Right forelimb (tissue), 1 donor: ENCODE results near the gene PPP1R1A.
A peak's percentile ranks its signal among the peaks of the same experiment; 100 is the strongest.

ENCODE experiments used
- DNase-seq: peaks from one replicate; pipeline ENCODE4 v3.0.0-alpha.2; 2018

The PPP1R1A gene

DNA sequence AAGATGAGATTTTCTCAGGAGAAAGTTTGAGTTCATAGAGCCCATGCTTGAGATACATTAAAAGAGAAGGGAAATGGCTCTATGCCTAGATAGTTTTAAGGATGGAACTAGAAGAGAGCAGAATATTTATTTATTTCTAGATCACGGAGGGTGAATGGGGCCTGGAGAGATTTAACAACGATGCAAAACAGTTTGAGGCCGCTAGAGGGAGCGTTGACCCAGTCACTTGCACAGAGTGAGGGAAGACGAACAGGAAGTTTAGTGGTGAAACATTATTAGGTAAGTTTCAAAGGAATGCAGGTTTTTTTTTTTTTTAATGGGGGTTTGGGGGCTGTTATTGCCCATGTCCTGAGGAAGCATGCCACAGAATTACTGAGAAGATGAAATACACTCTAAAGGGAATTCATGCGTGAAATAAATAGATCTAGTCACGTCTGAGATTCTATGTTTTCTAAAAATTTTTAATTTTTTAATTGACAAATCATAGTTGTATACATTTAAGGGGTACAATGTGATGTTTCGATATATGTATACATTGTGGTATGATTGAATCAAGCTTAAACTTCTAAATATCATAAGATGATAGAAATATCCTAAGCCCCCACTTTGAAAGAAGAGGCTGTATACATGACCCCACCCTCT, 14.8 kb upstream of the PPP1R1A start:
- DNase-seq, result peak; percentile 70

DNA sequence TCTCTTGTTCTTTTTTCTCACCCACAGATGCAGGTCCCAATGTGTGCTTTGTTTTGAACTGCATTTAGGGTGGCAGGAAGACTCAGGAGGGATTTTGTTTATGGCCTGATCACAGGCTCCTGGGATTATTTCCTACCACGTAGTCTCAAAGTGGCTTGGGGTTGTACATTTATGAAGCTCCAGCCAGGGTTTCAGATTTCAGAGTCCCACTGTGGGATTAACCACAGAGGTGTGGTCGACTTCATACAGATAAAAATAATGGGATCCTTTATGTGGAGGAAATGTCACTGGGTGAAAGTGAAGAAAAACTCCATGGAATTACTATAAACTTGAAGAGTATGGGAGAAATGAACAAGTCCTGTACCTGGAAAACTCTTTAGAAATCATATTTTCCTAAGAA, 14.2 kb upstream of the PPP1R1A start:
- DNase-seq, result no peak

DNA sequence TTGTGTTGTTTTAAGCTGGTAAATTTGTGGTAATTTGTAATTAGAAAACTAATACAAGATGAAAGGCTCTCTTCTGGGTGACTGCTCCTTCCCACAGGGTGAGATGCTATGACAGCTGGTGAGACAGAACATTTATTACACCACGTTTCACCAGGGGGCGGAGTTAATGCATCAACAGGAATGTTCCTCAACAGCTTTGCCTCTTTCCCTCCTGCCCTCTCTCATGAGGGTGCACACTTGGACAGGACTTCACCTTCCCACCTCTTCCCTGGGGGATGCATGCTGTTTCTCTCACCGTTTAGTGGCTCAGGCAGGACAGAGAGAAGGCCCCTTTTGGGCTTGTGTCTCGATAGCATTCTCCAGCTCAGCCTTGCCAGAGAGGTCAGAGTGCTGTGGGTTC, 13.4 kb upstream of the PPP1R1A start:
- no peak for DNase-seq

DNA sequence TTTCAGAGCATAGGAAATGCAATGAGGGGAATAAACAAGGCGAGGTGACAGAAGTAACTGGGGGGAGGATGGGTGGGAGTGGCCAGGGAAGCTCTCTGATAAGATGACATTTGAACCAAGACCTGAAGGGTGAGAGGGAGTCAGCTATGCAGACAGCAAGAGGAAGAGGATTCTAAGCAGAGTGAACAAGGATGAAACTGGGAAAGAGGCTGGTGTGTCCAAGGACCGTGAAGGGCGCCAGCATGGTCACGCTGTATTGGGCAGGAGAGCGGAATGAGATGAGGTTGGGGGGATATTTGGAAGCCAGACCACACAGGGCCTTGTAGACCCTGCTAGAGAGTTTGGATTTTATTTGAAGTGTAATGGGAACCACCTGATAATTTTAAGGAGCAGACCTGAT, 10.5 kb upstream of the PPP1R1A start:
- no peak for DNase-seq

DNA sequence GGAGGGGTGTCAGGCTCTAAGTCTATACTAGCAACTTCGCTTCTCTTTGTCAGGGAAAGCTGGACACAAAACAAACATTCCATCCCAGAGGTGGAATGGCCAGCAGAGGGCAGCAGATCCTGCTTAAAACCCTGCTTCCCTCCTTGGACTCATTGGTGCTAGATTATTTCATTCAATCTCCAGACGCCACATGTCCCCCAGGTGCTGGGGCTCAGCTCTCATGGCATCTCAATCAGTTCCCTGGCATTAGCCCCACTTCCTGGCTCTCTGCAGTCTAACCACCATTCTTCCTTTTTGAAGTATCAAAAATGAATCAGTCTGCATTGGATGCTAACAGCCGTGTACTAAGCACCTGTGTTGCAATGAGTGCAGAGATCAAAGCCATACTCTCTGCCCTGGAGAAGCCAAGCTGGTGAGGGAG, 8.1 kb upstream of the PPP1R1A start:
- DNase-seq, result peak; percentile 80

DNA sequence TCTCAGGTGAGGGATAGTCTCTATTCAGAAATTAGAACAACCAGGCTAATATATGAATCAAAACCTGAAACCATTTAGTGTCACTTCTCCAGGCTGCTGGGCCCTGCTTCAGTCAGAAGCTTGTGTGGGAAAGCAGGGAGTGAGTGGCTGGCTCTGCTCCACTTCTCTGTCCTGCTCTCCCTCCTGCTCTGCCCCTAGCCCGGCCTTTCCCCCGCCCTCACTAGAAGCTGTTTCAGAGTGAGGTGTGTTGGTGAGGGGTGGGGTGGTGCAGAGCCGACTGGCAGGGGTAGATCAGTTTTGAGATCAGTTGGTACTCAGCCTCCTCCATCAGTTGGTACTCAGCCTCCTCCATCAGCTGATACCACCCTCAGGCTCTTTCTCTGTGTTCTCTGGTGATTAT, 7.0 kb upstream of the PPP1R1A start:
- no peak for DNase-seq

DNA sequence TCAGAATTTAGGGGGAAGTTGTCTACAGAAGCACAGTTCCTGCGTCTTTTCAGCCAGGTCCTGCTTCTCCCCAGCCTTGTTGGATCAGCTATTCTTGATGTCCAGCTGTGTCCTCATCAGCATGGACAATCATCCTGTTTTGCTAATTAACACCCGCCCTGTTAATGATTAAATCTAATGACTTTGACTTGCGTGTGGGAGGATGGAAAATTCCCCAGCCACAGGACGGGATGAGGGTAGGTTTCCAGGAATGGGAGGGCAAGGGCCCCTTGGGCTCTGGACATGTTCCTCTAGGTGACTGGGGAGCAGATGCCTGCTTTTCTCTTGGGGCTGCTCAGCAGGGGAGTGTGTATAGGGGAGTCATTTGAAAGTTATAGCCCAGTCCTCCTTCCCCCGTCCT, 5.3 kb upstream of the PPP1R1A start:
- no peak for DNase-seq

DNA sequence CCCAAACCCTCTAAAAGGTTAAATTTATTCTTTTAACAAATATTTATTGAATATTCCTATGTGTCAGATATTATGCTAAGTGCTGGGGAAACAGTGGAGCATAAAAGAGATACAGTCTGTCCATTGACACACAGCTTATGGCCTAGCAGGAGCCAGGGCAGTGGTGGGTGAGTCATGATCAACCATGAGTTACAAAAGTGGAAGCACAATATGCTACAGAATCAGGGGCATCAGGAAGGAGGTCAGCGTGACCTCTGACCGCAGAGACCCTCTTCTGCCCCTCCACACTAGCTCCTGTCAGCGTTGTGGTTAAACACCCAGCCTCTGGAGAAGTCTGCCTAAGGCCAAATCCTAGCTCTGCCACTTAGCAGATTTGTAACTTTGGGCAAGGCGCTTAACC, 4.7 kb upstream of the PPP1R1A start:
- DNase-seq, result no peak

DNA sequence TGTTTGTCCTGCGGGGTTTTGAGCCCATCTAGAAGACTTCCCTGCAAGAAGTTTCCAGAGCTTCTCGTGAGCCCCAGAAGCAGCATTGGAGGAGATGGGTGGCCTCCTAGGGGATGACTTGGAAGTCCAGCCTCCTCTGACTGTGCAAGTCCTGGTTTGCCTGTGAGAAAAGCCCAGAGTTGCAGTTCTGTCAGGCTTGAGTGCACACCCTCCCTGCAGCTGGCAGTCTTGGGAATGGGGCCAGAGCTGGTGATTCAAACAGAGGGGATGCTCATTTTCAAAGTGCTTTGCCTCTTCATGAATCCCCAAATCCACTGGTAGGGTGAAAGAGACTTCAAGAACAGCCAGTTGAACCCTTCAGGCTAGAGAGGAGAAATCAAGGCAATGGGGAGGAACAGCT, 3.9 kb upstream of the PPP1R1A start:
- DNase-seq, result no peak

DNA sequence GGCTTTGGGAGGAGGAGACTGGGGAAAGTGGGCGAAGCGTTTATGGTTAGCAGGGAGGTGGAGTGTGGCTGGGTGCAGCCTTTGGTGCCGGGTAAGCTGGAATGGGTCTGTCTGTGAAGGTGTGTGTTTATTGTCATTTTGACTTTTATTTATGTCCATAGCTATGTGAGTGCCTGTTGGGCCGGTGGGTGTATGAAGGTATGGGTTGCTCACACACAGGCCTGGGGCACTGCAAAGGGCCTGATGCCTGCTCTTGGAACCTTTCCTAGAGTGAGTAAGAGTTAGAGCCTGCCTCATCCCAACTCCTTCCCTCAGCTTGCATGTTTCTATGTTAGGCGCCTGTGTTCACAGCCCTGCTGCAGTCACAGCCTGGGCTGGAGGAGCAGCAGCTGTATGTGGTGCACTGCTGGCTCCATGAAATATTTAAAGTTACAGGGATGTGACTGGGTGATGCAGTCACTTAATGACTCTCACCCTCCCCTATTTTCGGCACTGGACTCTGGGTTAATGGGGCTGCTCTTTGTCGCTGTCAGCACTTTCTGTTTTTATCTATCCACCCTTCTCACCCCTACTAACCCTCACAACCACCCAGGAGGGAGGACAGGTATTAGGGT, 2.6 kb upstream of the PPP1R1A start:
- DNase-seq, result no peak

DNA sequence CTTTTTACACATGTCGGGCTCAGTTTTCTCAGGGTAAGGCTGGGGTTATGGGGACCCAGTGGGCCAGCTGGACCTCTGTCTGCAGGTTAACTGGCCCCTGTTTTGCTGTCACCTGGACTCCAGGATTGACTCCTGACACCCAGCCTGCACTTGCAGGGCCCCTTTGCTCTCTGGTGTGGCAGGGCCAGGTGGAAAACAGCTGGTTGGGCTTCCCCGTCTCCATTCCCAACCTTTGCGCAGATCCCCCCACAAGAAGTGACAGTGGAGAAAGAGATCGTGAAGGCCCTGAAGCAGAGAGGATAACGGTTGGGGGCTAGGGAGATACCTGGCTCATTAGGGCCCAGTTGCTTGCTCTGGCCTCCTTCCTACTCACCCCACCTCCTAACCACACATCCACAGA, 1.5 kb upstream of the PPP1R1A start:
- no peak for DNase-seq

DNA sequence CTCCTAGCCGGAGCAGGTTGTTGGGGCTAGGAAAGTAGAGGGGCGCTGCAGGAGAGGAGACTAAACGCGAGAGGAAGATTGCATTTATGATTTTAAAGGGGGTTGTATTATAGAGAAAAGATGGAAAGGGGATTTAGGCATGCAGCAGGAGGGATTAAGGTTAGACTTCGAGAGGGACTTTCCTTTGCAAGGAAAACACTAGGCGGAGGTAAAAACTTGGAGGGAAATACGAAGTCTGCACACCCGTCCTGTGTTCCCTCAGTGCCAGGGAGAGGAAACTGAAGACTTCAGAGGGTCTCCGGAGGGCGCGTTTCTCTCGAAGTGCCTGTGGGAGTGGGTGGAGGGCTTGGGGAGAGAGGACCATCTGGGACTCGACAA, 420 bp upstream of the PPP1R1A start:
- no peak for DNase-seq

DNA sequence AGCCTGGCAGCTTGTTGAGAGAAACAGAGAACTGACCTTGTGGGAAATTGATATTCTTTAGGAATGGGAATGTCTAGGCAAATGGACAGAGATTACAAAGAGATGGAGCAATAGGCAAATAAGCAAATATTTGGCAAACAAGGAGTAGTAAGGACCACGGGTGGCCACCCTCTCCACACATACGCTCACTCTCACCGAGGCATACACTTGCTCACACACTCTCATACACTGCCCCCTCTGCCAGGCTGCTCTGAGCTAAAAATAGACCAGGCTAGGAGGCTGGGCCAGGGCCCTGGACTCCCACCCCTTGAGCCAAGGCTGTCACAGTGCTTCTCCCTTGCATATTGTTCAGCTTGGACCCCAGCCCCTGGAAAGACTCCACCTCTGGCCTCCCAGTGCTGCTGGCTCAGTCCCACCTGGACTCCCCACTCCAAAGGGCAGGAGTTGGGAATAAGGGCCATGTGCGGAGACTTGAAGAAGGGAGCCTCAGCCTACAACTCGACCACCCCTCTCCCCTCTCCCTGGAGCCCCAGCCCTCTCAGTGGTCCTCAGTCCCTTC, 1.1 kb downstream of the PPP1R1A start:
- no peak for DNase-seq

DNA sequence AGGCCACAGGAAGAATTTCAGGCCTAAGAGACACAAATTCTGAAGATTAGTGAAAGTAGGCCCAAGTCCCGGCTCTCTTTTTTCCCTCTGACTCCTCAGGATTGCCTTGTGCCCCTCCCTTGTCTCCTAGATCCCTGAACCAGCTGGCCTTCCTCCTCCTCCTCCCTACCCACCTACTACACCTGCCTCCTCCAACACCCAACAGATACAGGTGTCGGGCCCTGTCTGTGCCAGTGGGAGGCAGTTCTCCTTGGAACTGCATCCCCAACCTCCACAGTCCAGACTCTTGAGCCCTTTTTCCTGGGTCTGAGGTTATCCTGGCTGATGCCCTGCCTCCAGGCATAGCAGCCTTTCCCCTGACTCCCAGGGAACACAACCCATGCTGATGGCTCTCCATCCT, 1.8 kb downstream of the PPP1R1A start:
- DNase-seq, result no peak

DNA sequence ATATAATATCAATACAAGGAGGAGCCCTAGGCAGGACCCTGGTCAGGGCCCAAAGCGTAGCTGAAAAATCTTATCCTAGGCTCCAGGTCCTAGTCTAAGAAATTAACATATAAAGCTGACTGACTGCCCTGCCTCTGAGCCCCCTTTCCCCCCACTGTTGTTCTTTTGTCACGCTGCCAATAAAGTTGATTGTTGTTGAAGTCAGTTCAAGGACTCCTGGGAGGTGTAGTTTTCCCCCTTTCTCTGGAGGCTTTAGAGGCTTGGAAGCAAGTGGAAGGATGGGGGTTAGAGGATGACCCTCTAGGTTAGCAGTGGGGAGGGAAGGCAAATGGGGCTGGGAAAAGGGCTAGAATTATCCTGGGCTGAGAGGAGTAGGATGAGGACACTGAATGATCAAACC, 3.2 kb downstream of the PPP1R1A start:
- no peak for DNase-seq

DNA sequence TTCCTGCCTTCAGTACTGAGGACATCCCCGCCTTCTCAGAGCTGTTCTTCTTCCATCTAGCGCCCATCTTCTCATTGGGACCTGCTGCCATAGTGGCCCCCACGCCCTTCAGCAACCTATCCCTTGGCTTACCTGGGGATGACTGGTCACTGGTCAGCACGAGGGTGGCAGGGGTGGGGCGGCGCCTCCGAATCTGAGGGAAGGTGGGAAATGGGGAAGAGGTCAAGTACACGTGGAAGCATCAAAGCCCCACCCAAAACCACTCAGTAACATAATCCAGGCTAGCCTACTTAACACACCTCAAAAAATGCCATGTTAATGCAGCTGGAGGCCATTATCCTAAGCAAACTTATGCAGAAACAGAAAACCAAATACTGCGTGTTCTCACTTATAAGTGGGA, 4.3 kb downstream of the PPP1R1A start:
- no peak for DNase-seq

DNA sequence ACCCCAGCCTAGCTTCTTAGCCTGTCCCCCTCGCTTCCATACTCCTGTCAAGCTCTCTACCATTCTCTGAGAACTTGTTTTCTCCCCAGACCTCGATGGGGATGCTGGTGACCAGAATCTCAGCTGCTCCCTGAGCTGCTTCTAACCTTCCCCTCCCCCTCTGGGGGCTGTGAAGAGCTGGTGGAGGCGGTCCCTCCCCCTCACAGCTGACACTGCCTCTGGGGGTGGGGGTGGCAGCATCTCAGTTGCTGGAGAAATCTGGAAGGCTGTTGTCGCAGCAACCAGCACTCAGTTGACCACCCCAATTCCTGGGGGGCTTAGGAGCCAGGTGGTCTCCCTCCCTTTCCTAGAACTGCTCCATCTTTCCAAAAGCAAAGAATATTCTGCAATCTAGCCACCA, 4.7 kb downstream of the PPP1R1A start:
- DNase-seq, result no peak

DNA sequence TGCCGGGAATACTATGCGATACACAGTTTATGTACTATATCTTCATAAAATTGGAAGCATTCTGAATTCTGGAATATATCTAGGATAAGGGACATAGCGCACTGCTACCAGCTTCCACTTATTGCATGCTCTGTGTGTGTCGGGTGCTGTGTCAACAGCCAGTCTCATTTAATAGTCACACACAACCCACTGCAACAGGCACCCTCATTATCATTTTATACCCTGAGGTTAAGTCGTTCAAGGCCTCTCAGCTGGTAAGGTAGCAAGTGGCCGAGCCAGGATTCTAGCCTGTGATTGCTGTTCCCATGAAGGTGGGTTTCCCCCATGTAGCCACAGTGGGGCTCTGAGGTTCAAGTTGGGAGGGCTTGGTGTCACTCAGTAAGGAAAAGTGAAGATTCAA, 7.0 kb downstream of the PPP1R1A start:
- DNase-seq, result no peak

DNA sequence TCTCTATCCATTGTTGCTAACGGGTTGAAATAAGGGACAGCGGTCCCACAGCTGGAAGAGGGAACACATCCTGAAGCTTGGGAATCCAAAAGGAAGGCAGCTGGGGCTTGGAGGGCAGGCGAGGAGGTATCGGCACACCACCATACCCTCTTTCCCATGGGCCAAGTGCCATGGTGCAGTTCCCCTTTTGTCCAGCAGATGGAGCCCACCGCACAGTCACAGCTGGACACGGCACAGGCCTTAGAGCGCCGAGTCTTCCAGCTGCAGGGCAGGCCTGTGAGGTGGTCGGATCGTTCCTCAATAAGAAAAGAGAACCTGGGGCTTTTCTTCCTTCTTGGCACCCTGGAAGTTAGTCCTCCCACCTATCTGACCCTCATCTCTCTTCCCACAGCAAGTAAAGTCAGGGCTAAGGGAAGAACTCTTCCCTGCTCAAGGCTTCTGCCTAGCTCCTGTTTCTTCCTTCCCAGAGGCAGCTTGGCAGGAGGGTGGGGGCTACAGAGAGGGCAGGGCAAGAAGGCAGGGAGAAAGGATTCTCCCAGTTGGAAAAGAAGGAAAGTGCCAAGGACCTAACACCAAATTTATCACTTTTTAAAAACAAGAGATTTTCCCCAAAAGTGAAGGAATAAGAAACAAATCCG, 8.6 kb downstream of the PPP1R1A start:
- DNase-seq, result peak; percentile 94

DNA sequence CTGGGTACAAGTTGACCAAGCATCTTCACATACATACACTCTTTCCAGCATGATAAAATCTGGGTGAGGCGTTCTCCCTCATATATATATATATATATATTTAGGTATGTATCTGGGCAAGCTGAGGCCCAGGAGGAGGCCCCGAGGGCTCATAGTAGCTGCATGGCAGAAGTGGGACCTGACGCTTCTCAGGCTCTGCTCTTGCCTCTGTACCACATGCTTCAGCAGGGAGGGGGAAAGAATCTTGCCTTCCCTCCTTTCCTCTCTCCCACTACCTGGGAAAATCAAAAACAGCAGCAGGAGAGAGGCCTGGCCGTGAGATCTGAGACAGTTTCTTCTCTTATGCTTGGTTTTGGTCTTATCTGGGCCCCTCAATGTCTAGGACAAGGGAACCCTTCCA, 9.2 kb downstream of the PPP1R1A start:
- DNase-seq, result no peak

DNA sequence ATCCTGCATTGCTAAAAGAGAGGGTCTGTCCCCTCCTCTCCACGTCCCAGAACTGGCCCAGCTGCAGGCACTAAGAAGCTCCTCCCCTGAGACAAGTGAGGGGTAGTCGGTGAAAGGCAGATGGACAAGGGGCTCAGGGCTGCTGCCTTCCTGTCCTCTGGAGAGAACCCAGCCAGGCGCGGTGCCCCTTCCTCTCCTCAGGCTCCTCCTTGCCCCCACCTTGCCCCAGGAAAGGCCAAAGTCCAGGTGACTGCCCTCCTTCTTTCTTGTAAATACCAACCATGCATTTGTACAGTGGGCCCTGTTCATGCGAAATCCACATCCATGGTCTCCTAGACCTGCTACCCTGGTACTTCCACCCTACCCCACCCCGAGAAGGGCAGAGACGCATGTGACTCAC, 9.7 kb downstream of the PPP1R1A start:
- no peak for DNase-seq

DNA sequence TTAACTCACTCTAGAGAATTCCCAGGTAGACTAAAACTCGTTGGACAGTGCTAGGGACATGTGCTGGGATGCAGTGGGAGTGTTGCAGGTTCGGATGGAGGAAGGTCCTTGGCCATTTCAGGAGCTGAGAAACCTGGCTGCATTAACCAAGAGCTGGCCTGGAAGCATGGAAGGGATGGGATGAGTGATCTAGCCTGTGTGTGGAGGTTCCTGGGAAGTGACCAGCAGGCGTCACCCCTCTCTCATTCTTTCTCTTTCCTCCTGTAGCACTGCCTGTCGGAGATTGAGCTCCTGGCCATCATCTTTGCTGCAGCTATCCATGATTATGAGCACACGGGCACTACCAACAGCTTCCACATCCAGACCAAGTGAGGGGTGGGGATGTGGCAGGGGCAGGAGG, 15.6 kb downstream of the PPP1R1A start:
- DNase-seq, result no peak

DNA sequence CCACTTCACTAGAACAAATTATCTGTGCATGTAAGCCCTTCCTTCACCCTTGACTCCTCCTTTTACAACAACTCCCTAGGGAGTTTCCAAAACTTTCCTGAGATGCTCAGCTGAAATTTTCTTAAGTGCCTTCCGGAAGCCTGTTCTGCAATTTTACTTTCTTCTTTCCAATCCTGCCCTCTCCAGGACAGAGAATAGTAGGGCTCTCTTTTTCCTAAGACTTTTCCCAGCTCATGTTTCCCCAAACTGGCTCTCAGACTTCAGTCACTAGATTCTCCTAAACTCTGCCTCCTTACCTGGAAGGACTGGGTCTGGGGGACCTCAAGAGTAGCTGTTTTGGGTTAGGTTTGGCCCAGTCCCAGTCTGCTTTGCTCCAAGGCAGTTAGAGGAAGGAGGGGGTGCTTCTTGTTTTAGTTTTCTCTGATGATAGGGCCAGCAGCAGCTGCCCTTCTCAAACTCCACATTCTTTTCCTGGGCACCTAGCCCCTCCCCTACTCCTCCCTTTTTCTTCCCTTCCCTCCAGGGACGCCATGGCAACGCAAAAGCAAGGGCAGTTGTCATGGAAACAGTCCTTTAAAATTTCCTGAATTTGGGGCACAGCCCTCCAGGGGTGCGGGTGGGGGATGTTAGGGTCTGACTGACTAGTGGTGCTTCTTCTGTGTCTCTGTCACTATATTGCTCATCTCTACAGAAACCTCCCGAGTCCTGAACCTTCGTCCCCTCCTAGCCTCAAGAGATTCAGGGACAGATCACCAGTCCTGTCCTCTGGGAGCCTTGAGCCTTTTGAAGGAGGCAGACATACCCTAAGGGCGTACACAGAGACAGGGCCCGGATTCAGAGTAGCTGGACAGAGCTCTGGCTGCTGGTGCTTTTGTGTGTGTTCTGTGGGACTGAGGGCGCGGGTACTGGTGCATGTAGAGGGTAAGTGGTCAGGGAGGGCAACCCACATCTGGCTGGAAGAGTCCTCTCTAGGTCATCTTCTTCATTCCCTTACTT, 17.0 kb downstream of the PPP1R1A start:
- DNase-seq, result no peak
